CD4-positive, alpha-beta T cell treated with Interferon gamma for 1 hour (primary cell): ENCODE data around the gene MYCL.
"Not testable (repeated sequence)": the region's sequence is repeated elsewhere in the genome, so short reads cannot be mapped to it uniquely, and the experiment has no call there.

Experiments used
- DNase-seq: peaks from one replicate; pipeline ENCODE4 v3.0.0-alpha.2; 2020

The MYCL gene

DNA sequence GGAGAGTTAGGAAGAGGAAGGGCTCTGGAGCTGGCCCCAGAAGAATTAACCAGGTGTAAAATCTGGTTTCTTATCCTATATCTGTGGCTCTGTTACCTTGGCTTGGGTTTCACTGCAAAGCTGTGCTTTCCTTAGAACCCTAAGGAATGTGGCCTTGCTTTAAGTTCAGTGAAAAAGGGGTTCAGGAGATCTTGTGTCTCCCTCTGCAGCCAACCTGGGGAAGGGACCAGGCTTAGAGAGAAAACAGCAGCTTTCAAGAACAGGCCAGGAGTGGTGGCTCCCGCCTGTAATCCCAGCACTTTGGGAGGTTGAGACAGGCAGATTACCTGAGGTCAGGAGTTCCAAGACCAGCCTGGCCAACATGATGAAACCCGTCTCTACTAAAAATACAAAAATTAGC, 16.1 kb upstream of the MYCL start:
- no peak for DNase-seq

DNA sequence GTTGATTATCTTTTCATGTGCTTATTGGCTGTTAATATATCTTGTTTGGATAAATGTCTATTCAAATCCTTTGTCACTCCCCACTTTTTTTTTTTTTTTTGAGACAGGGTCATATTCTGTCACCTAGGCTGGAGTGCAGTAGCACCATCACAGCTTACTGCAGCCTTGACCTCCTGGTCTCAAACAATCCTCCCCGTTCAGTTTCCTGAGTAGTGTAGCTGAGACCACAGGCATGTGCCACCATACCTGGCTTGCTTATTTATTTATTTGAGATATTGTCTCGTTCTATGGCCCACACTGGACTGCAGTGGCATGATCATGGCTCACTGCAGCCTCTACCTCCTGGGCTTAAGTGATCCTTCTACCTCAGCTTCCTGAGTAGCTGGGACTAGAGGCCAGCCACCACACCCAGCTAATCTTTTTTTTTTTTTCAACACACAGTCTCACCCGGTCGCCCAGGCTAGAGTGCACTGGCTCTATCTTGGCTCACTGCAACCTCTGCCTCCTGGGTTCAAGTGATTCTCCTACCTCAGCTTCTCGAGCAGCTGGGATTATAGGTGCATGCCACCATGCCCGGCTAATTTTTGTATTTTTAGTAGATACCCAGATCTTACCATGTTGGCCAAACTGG, 13.9 kb upstream of the MYCL start:
- DNase-seq: no peak

DNA sequence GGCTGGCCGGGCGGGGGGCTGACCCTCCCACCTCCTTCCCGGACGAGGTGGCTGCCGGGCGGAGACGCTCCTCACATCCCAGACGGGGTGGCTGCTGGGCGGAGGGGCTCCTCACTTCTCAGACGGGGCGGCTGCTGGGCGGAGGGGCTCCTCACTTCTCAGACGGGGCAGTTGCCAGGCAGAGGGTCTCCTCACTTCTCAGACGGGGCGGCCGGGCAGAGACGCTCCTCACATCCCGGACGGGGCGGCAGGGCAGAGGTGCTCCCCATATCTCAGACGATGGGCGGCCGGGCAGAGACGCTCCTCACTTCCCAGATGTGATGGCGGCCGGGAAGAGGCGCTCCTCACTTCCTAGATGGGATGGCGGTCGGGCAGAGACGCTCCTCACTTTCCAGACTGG, 11.4 kb upstream of the MYCL start:
- not testable (repeated sequence) for DNase-seq

DNA sequence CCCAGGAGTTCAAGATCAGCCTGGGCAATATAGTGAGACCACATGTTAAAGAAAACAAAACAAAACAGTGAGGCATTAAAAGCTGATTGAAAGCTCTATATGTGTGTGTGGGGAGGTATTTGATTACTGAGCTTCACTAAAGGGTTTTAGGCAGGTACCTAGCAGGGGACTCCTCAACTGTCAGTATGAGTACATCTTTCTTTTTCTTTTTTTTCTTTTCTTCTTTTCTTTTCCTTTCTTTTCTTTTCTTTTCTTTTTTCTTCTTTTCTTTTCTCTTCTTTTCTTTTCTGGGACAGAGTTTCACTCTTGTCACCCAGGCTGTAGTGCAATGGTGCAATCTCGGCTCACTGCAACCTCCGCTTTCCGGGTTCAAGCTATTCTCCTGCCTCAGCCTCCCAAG, 8.5 kb upstream of the MYCL start:
- DNase-seq: no peak

DNA sequence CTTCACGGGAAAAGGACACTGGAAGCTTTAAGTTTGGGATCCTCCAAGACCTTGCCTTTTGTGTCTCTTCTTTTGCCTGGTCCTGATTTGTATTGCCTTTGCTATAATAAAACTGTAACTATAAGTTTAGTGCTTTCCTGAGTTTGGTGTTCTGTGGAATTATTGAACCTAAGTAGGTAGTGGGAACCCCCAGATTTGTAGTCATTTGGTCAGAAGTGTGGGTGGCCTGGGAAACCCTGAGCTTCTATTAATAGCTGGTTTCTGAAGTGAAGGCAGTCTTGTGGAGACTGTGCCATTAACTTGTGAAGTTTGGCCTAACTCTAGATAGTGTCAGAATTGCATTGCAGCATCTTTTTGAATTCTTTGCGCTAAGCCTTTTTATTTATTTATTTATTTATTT, 6.8 kb upstream of the MYCL start:
- no peak for DNase-seq

DNA sequence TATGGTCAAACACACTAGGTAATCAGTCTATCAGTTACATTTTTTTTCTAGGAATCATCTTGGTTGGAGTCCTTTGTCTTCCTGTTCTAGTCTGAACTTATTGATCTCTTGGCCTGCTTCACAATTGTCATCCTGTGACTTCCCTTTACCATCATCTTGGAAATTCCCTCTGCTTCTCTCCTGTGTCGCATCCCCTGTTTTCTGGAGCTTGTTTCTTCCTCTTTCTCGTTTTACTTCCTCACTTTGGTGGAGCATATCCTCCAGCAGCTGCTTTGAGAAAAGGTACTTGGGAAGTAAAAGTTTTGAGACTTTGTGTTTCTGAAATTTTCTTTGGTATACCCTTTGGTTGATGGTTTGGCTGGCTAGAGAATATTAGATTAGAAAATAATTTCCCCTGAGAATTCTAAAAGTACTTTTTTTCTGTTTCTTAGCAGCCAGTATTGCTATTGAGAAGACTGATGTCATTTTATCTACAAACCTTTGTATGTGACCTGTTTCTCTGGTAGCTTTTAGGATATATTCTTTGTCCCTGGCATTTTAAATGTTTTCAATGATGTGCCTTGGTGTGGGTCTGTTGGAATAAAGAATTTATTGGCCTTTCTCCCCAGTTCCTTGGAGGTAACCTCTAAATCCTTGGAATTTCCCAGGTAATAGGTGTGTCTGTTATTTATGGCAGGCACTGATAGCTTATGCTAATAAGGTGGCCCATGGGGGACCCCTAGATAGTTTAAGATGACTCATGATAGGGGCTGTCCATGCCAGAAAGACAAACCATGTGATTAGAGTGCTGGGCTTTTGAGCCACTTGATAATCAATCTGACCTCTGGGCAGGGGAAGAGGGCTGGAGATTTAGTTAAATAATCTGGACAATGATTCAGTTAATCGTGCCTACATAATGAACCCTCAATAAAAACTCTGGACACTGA, 6.1 kb upstream of the MYCL start:
- DNase-seq: peak; percentile 14

DNA sequence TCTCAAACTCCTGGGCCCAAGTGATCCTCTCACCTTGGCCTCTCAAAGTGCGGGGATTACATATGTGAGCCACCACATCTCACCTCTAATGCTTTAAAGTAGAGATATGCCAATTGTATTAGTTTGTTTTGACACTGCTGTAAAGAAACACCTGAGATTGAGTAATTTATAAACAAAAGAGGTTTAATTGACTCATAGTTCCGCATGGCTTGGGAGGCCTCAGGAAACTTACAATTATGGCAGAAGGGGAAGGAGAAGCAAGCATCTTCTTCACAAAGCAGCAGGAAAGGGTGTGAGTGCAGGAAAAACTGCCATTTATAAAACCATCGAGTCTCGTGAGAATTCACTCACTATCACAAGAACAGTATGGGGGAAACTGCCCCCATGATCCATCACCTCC, 3.5 kb upstream of the MYCL start:
- DNase-seq: no peak

DNA sequence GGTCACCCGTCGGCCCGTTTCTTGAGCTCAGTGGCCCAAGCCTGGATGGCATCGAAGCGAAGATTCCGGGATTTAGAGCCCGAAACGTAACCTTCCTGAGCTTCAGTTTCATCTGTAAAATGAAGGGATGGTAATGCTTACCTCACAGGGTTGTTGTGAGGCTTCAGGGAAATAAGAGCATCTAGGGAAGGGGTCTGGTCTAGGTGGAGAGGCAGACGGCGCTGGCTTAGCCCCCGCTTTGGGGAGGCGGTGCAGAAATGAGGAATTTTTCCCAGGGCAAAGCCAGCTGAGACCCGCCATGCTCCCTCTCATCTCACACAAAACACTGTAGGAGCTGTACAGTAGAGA, 717 bp upstream of the MYCL start:
- DNase-seq: no peak

DNA sequence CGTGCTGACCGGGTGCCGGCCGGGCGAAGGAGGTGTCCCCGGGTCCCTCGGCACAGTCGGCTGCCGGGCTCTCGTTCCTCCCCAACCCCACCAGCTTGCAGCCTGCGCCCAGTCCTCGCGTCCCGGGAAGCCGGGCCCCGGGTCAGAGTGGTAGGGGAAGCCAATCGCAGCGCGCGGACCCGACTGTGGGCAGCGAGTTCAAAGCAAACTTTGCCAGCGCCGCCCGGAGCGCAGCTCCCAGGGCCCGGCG, 328 bp downstream of the MYCL start:
- peak; percentile 19 for DNase-seq

DNA sequence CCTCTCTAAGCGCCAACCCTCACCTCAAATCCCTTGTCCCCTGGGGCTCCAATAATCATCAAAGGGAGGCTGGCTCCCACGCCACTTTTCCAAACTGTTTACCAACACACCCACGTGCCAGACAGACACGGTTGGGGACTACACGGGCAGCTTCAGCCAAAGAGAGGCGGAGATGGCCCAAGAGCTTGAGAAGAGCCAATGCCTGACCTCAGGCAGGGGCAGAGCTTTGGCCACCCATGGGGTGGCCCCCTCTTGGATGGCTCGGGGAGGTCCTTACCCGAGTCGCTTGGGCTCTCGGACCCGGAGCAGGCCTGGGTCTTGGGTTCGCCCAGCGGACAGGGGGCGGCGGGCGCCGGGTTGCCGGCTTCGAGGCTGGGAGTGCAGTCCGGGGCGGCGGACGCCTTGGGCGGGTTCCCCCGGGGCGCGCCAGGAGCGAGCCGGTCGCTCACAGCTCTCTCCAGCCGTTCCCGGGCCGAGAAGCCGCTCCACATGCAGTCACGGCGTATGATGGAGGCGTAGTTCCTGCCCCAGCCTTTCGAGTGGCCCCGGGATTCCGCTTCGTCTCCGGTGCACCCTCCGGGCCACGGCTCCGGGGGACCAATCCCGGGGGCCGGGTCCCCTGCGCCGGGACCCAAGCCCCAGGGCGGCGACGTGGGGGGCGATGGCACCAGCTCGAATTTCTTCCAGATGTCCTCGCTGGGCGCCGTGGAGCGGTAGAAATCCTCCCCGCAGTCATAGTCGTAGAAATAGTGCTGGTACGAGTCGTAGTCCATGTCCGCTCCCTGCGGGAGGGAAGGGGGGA, 854 bp downstream of the MYCL start:
- DNase-seq: no peak

DNA sequence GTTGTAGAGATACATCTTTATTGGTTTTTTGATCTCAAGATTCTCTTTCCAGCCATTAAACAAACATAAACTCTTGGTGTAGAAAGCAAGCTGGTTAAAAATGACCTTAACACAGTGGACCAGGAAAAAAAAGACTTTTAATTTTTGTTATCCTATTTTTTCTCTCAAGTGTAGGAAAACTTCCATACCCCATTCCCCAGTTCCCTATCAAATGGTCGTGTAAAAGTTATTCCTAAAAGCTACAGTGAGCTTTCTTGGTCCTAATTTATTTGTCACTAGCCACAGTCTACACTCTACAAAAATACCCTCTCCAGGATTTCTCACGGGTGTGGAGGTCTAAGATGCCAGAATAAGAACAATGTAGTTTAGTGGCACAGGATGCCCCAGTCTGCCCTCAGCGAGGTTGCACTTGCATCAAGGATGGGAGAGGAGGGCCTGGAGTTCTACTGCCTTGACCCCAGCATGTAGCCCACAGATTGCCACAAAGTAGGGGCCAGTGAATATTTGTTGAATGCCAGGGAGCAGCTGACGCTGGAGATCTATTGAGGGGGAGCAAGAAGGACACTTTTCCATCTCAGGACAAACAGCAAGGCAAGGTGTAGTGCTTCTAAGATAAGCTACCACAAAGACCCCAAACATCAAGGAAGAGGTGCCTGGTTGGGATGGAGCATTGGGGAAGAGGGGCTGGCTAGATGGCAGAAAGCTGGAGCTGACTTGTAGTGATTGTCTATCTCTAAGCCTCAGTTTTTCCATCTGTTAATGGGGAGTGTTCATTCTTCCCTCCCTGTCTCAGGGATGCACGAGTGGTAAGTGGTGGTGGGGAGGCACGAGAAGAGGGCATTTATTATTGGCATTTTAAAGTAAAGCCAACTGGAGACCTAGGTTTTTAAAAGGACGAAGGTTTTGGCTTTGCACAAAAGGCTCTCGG, 1.8 kb downstream of the MYCL start:
- DNase-seq: no peak

DNA sequence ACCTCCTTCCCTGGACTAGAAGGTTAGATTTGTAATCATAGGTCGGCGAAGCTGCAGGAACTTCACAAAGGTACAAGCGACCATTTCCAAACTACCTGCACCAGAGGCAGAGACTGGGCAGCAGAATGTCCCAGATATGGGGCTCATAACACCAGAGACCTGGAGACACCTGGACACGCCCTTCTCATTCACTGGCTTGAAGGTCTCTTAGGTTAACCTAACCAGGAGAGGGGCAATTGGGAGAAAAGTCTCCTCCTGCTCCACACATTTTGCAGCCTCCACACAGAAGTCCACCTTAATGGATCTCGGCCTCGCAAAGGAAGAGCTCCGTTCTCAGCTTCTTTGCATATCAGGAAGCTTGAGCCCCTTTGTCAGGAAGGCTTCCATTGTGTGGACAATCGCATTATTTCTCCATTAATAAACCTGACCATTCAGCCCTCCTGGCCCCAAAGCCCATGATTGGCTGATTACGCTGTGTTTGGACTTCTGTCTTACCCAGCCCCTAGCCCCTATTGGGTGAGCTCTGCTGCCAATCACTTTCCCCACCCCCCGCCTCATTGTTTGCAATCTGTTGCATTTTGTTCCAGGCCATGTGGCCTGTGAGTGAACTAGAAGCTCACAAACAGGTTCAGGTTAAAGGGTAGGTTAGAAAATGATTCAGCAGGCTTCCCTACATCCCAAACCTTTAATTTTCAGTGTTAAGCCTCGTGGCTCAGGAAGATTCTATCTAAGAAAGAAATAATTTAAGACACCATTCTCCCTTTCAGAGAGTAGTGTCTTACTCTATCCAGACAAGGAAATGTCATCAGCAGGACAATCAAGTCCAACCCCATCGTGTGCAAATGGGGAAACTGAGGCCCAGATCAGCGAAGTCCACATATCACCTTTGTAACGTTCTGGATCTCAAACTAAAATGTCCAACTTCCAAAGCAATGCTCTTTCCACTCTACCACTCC, 2.8 kb downstream of the MYCL start:
- peak; percentile 11 for DNase-seq

DNA sequence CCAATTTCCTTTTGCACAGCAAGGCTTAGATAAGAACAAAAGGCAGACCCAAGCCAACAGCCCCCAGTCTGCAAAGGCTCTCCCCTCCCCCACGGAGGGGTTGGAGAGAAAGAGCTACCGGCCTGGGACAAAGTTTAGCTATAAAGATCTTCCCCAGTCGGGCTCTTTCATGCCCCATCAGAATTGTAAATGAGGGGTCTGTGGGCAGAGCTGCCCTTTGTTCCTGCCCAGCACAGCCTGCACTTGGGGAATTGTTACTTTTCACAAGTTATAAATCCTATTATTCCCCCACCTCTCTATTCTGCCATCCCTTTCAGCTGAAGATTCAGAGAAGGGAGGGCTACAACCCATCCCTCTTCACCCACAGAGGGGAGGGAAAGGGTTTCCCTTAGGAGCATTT, 3.5 kb downstream of the MYCL start:
- no peak for DNase-seq

DNA sequence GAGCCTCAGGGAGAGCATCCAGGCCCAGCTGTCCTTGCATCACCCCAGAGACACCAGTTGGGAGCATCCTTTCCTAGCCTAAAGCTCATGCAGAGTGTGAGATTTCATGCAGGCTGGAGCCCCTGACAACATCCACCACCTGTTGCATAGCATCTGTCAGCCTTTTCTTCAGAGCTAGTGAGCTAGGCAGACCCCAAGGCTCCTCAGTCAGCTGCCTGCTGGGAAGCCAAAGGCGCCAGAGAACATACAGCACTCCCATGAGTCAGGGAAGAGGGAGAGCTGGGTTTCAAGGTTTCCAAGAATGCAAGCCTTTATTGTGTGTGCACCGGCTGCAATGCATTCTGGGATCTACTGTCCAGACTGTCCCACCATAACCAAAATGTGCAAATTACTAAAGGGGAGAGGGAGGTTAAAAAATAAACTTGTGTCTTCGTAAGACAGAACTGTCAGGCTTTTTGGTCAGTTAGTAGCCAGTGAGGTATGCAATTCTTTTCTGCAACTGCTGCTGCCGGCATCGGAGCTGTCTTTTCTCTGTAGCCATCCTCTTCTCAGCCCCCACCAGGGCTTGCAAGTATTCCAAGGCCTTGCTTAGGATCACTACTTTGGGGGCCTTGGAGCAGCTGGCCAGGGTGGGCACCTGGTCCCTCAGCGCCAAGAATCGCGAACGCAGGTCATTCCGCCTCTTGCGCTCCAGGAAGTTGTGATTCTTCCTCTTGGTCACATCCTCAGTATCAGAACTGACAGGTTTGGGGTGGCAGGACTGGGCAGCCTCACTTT, 4.6 kb downstream of the MYCL start:
- DNase-seq: no peak

DNA sequence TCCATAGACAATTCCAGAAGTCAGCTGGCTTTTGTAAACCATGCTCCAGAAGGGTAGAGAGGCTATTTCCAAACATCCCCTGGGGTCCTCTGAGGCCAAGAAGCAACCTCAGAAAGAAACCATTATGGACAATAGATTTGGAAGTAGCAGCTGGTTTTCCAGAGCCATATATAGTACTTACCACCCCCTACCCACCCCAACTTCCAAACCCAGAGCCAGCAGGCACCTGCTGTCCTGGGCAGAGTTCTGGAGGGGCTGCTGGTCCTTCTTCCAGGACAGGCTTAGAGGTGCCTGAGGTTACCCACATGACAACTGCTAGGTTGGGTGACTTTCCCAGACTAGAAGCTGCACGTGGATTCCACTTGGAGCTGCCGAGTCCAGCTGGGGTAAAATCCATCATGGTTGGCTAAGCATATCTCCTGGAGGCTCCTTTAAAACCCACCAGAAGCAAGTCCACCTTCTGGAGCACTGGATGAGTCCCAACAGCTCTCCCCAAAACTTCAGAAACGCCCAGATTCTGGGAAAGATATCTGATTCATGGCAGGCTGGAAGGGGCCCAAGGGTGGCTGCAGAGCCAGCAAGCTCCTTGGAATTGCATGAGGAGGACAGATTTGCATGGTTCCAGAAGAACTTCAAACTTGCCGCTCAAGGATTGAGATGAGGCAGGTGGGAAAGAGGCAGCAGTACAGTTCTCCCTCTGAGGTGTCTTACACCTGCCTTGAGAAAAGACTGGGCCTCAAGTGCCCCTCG, 5.8 kb downstream of the MYCL start:
- no peak for DNase-seq

DNA sequence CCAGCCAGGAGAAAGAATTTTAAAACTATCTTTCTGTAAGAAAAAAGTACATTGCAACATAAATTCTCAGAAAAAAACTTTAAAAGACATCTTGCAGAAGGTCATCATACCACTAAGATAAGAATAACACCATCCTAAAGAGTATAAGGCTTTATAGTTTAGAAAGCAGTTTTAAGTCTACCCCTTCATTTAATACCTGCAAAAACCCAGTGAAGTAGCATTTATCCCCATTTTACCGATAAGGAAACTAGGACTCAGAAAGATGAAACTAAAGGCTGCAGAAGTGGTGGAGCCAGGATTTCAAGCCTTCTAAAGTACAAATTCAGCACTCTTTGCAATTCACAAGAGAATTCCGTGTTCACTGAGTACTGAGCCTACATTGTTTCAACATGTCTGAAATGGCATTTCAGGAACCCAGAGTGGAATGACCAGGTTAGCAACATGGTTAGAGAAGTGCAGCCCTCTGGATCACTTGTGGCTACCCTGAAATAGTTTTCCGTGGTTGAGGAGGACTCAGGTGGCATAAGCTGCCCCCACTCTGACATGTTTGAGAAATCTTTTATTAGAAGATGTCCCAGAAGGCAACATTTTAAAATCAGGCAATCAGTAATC, 6.7 kb downstream of the MYCL start:
- DNase-seq: no peak

DNA sequence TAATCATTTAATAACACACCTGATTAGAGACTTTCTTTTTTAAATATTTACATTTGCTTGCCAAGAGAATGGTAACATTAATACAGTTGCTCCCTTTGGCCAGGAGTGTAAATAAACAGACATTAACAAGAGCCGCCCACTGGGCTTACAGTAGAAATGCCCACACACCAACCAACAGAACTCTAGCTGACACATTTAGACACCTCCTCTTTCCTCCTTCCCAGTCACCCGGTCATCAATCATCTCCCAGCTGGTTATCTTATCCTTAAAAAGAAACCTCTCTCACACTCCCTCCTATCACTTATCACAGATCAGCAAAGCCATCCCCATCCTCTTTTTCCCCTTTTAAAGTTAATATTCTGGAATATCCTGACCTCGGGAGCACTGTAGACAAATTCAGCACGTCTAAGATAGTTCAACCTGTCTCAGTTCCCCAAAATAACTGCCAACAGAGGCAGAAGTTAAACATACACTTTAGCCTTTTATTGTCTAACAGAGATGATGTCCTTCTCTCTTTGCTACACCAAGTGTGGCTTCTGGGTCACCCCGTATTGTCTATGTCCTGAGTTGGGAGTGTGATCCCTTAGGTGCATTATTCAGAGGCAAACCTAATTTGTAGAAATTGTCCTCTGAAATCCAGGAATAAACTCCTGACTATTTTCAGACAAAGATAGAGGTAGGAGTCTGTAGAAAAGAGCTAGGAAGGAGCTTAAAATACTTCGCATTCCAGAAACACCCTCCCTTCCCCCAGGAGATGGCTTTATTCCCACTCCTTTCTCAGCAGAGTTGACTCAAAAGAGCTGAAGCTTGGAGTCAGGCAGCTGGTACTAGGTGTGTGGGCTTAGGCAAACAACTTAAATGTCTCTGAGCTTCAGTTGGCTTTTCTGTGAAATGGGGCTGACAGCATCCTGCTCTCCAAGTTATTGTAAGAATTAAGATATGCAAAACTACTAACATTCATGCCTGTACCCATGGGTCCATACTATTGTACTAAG, 8.8 kb downstream of the MYCL start:
- no peak for DNase-seq

DNA sequence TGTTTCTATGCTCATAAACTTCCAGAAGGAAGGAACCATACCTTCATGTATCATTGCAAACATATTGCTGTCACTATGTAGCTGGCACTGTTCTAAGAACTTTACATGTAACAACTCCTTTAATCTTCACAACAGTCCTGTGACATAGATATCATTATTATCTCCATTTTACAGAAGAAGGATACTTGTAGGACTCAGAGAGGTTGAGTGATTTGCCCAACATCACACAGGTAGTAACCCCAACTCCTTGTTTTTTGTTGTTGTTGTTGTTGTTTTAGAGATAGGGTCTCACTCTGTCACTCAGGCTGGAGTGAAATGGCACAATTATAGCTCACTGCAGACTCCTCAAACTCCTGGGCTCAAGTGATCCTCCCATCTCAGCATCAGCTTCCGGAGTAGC, 10.8 kb downstream of the MYCL start:
- no peak for DNase-seq
